ENCODE results near the gene DNAH17. TPM values are rescaled to one million over a fixed set of nuclear protein-coding genes. Genes with fewer than 3 reads are reported as not detected.

The DNAH17 gene
- total and polyA plus RNA-seq, 2 donors (not counting 3 experiments of a cell fraction or from before 2014, with no cell fraction given) = not detected

- Histone ChIP-seq H3K36me3 (ENCODE audit: control insufficient read depth in 2 of 2, extremely low read depth in 1 of 2, insufficient read depth in 2 of 2, low read length in 2 of 2) (peaks cover 0 to 16% of the 10 kb centered on the region in 2 experiments), H3K9me3 (replicated peaks; ENCODE audit: control insufficient read depth, insufficient read depth, low read length) (no peaks in the 10 kb centered on the region), H3K9me1 (replicated peaks; ENCODE audit: control insufficient read depth, extremely low read depth, insufficient read depth, low read length) (no peaks in the 10 kb centered on the region), H3K4me2 (ENCODE audit: insufficient read depth, low read length) (no peak overlapping the region), H3K27ac (ENCODE audit: insufficient read depth, low read depth, low read length) (no peak overlapping the region), H4K20me1 (replicated peaks; ENCODE audit: control insufficient read depth, extremely low read depth, insufficient read depth, low read length) (no peaks in the 10 kb centered on the region), H3K9ac (replicated peaks; ENCODE audit: extremely low read depth, insufficient read depth, low read length) (no peak overlapping the region), H3K27me3 (ENCODE audit: control insufficient read depth in 2 of 2, insufficient read depth in 2 of 2, low read length in 2 of 2) (no peaks in the 10 kb centered on the region), H3K4me1 (ENCODE audit: control insufficient read depth, extremely low read depth, insufficient read depth, low read length) (peaks cover 51% of the 10 kb centered on the region), H2AFZ (ENCODE audit: low read depth, low read length) (no peak overlapping the region), H3K4me3 (replicated peaks in 1 of 3; ENCODE audit: insufficient read depth in 1 of 3, low read depth in 1 of 3, low read length in 3 of 3) (no peak overlapping the region), H3K79me2 (ENCODE audit: control insufficient read depth, insufficient read depth, low read length) (peaks cover 88% of the 10 kb centered on the region)
- FAIRE-seq (no peak), DNase-seq (ENCODE audit: low read depth, low spot score) (no peak)
- dilution Hi-C loops (cut with MboI; ENCODE audit: extremely low pct_ligation_motif_present, low sequenced_read_pairs) = no loop called here
- ChIA-PET CTCF (interaction anchor here (0.7 to 2.7 kb wide), 7 partner anchors 9 to 142 kb away, joined by 3 to 21 read pairs (median 5); no protein-coding TSS in a partner anchor), POLR2A (interaction anchor here (0.9 kb wide), 1 partner anchor 32 kb away, joined by 3 read pairs; the partner anchor contains the start of gene SOCS3)
- TF ChIP-seq MAX (IDR thresholded peaks at IDR 0.05; ENCODE audit: insufficient read depth, insufficient read length) = no peak
- TF ChIP-seq JUN (IDR thresholded peaks at IDR 0.05; ENCODE audit: borderline replicate concordance, insufficient read depth, insufficient read length, low read depth) = no peak
- TF ChIP-seq CTCF (IDR thresholded peaks at IDR 0.05; ENCODE audit: extremely low read depth in 1 of 2, insufficient read depth in 1 of 2, low read depth in 1 of 2, low read length in 2 of 2) = no peak
- no peak for TF ChIP-seq EZH2 (IDR thresholded peaks at IDR 0.05; ENCODE audit: borderline replicate concordance, low read depth, low read length, severe bottlenecking)
- no peak for TF ChIP-seq MYC (IDR thresholded peaks at IDR 0.05; ENCODE audit: low read depth, low read length)
- no peak for TF ChIP-seq FOS (IDR thresholded peaks at IDR 0.05; ENCODE audit: borderline replicate concordance, insufficient read depth, low read length)
- no peak for TF ChIP-seq POLR2AphosphoS5 (IDR thresholded peaks at IDR 0.05; ENCODE audit: insufficient read depth, low read depth, low read length)
- no peak for TF ChIP-seq GATA2 (IDR thresholded peaks at IDR 0.05; ENCODE audit: insufficient read depth, insufficient read length, low read depth, low read length)
- no peak for TF ChIP-seq POLR2A (IDR thresholded peaks at IDR 0.05; ENCODE audit: low read depth, low read length)
- no TSS peak for BruUV-seq (replicated peaks)
- intact Hi-C loops (cut with micrococcal nuclease) = no loop called here
Measured at GRCh38 chr17:78392295-78392694, 184.9 kb downstream of the DNAH17 start.

Measured in endothelial cell of umbilical vein (primary cell).